ENCODE measurements around the gene HSD17B2. TPM values are rescaled to one million over a fixed set of nuclear protein-coding genes. Genes with fewer than 3 reads are reported as not detected.

HSD17B2 gene
- total RNA-seq, 2 donors from 2014 or later = not detected

- no peak overlapping the region for H3K27ac Mint-ChIP-seq
- DNase-seq = no peak
- H3K4me1 Mint-ChIP-seq (ENCODE audit: low read depth) = no peaks in the 10 kb centered on the region
- no peak overlapping the region for H3K4me3 Mint-ChIP-seq
- H3K9me3 Mint-ChIP-seq = no peaks in the 10 kb centered on the region
- H3K36me3 Mint-ChIP-seq (ENCODE audit: insufficient read depth in 2 of 2) = no peaks in the 10 kb centered on the region
- peaks cover 21% of the 10 kb centered on the region for H3K27me3 Mint-ChIP-seq (ENCODE audit: low read depth)
- ATAC-seq (replicated peaks in 1 of 2) = no peak
These were observed 7.4 kb upstream of the HSD17B2 start for GRCh38 chr16:82027629-82028064.

GRCh38 chr16:82031116-82032084 is 3.7 kb upstream of the HSD17B2 start:
- H3K27me3 Mint-ChIP-seq (ENCODE audit: low read depth) = peaks cover 21% of the 10 kb centered on the region
- H3K4me3 Mint-ChIP-seq = no peak overlapping the region
- H3K9me3 Mint-ChIP-seq = no peaks in the 10 kb centered on the region
- no peak for ATAC-seq (replicated peaks in 1 of 2)
- H3K27ac Mint-ChIP-seq = no peak overlapping the region
- no peak for DNase-seq
- no peaks in the 10 kb centered on the region for H3K36me3 Mint-ChIP-seq (ENCODE audit: insufficient read depth in 2 of 2)
- no peaks in the 10 kb centered on the region for H3K4me1 Mint-ChIP-seq (ENCODE audit: low read depth)

- no peaks in the 10 kb centered on the region for H3K36me3 Mint-ChIP-seq (ENCODE audit: insufficient read depth in 2 of 2)
- no peak for ATAC-seq (replicated peaks in 1 of 2)
- no peaks in the 10 kb centered on the region for H3K9me3 Mint-ChIP-seq
- peaks cover 21% of the 10 kb centered on the region for H3K27me3 Mint-ChIP-seq (ENCODE audit: low read depth)
- no peak overlapping the region for H3K4me3 Mint-ChIP-seq
- H3K4me1 Mint-ChIP-seq (ENCODE audit: low read depth) = no peaks in the 10 kb centered on the region
- H3K27ac Mint-ChIP-seq = no peak overlapping the region
- DNase-seq = no peak
These were observed 2.0 kb upstream of the HSD17B2 start for GRCh38 chr16:82033006-82033405.

GRCh38 chr16:82033683-82034300 is 1.3 kb upstream of the HSD17B2 start:
- DNase-seq (no peak), ATAC-seq (replicated peaks in 1 of 2) (no peak)
- H3K4me3 Mint-ChIP-seq = no peak overlapping the region
- no peaks in the 10 kb centered on the region for H3K9me3 Mint-ChIP-seq
- H3K36me3 Mint-ChIP-seq (ENCODE audit: insufficient read depth in 2 of 2) = no peaks in the 10 kb centered on the region
- H3K27ac Mint-ChIP-seq = no peak overlapping the region
- no peaks in the 10 kb centered on the region for H3K4me1 Mint-ChIP-seq (ENCODE audit: low read depth)
- H3K27me3 Mint-ChIP-seq (ENCODE audit: low read depth) = peaks cover 27% of the 10 kb centered on the region

GRCh38 chr16:82037251-82037650 is 2.2 kb downstream of the HSD17B2 start:
- no peak for ATAC-seq (replicated peaks in 1 of 2)
- no peaks in the 10 kb centered on the region for H3K4me1 Mint-ChIP-seq (ENCODE audit: low read depth)
- no peak overlapping the region for H3K27ac Mint-ChIP-seq
- no peaks in the 10 kb centered on the region for H3K36me3 Mint-ChIP-seq (ENCODE audit: insufficient read depth in 2 of 2)
- peaks cover 29% of the 10 kb centered on the region for H3K27me3 Mint-ChIP-seq (ENCODE audit: low read depth)
- no peaks in the 10 kb centered on the region for H3K9me3 Mint-ChIP-seq
- DNase-seq = no peak
- H3K4me3 Mint-ChIP-seq = no peak overlapping the region

GRCh38 chr16:82037666-82038065 is 2.6 kb downstream of the HSD17B2 start:
- Mint-ChIP-seq H3K36me3 (ENCODE audit: insufficient read depth in 2 of 2) (no peaks in the 10 kb centered on the region), H3K4me1 (ENCODE audit: low read depth) (no peaks in the 10 kb centered on the region), H3K9me3 (no peaks in the 10 kb centered on the region), H3K27ac (no peak overlapping the region), H3K27me3 (ENCODE audit: low read depth) (peaks cover 29% of the 10 kb centered on the region), H3K4me3 (no peak overlapping the region)
- DNase-seq (no peak), ATAC-seq (replicated peaks in 1 of 2) (no peak)

- Mint-ChIP-seq H3K4me3 (no peak overlapping the region), H3K27ac (no peak overlapping the region), H3K4me1 (ENCODE audit: low read depth) (no peaks in the 10 kb centered on the region), H3K9me3 (no peaks in the 10 kb centered on the region), H3K27me3 (ENCODE audit: low read depth) (peaks cover 15% of the 10 kb centered on the region), H3K36me3 (ENCODE audit: insufficient read depth in 2 of 2) (no peaks in the 10 kb centered on the region)
- DNase-seq (no peak), ATAC-seq (replicated peaks in 1 of 2) (no peak)
These were observed 5.2 kb downstream of the HSD17B2 start for GRCh38 chr16:82040296-82040695.

- no peak for ATAC-seq (replicated peaks in 1 of 2)
- Mint-ChIP-seq H3K27me3 (ENCODE audit: low read depth) (peaks cover 8% of the 10 kb centered on the region), H3K36me3 (ENCODE audit: insufficient read depth in 2 of 2) (no peaks in the 10 kb centered on the region), H3K4me1 (ENCODE audit: low read depth) (no peaks in the 10 kb centered on the region), H3K27ac (no peak overlapping the region), H3K9me3 (no peaks in the 10 kb centered on the region), H3K4me3 (no peak overlapping the region)
- DNase-seq = no peak
These were observed 6.5 kb downstream of the HSD17B2 start for GRCh38 chr16:82041542-82041941.

GRCh38 chr16:82042144-82042543 is 7.1 kb downstream of the HSD17B2 start:
- H3K36me3 Mint-ChIP-seq (ENCODE audit: insufficient read depth in 2 of 2) = no peaks in the 10 kb centered on the region
- no peaks in the 10 kb centered on the region for H3K9me3 Mint-ChIP-seq
- H3K4me1 Mint-ChIP-seq (ENCODE audit: low read depth) = no peaks in the 10 kb centered on the region
- ATAC-seq (replicated peaks in 1 of 2) (no peak), DNase-seq (no peak)
- no peak overlapping the region for H3K27ac Mint-ChIP-seq
- H3K27me3 Mint-ChIP-seq (ENCODE audit: low read depth) = peaks cover 9% of the 10 kb centered on the region
- no peak overlapping the region for H3K4me3 Mint-ChIP-seq

GRCh38 chr16:82042846-82043245 is 7.8 kb downstream of the HSD17B2 start:
- H3K27me3 Mint-ChIP-seq (ENCODE audit: low read depth) = peaks cover 16% of the 10 kb centered on the region
- ATAC-seq (replicated peaks in 1 of 2) (no peak), DNase-seq (no peak)
- H3K9me3 Mint-ChIP-seq = no peaks in the 10 kb centered on the region
- H3K4me3 Mint-ChIP-seq = no peak overlapping the region
- H3K4me1 Mint-ChIP-seq (ENCODE audit: low read depth) = no peaks in the 10 kb centered on the region
- no peaks in the 10 kb centered on the region for H3K36me3 Mint-ChIP-seq (ENCODE audit: insufficient read depth in 2 of 2)
- no peak overlapping the region for H3K27ac Mint-ChIP-seq

- Mint-ChIP-seq H3K4me1 (ENCODE audit: low read depth) (no peaks in the 10 kb centered on the region), H3K9me3 (no peaks in the 10 kb centered on the region), H3K27ac (no peak overlapping the region), H3K4me3 (no peak overlapping the region), H3K36me3 (ENCODE audit: insufficient read depth in 2 of 2) (no peaks in the 10 kb centered on the region), H3K27me3 (ENCODE audit: low read depth) (peaks cover 18% of the 10 kb centered on the region)
- DNase-seq = no peak
- no peak for ATAC-seq (replicated peaks in 1 of 2)
These were observed 8.9 kb downstream of the HSD17B2 start for GRCh38 chr16:82043680-82044584.

- ATAC-seq (replicated peaks in 1 of 2) (no peak), DNase-seq (no peak)
- Mint-ChIP-seq H3K36me3 (ENCODE audit: insufficient read depth in 2 of 2) (no peaks in the 10 kb centered on the region), H3K27ac (no peak overlapping the region), H3K27me3 (ENCODE audit: low read depth) (peaks cover 17% of the 10 kb centered on the region), H3K9me3 (no peaks in the 10 kb centered on the region), H3K4me3 (no peak overlapping the region), H3K4me1 (ENCODE audit: low read depth) (no peaks in the 10 kb centered on the region)
These were observed 9.5 kb downstream of the HSD17B2 start for GRCh38 chr16:82044585-82044911.

GRCh38 chr16:82045465-82045864 is 10.4 kb downstream of the HSD17B2 start:
- no peaks in the 10 kb centered on the region for H3K36me3 Mint-ChIP-seq (ENCODE audit: insufficient read depth in 2 of 2)
- no peak for DNase-seq
- H3K27me3 Mint-ChIP-seq (ENCODE audit: low read depth) = peaks cover 17% of the 10 kb centered on the region
- no peak overlapping the region for H3K4me3 Mint-ChIP-seq
- H3K9me3 Mint-ChIP-seq = no peaks in the 10 kb centered on the region
- no peak overlapping the region for H3K27ac Mint-ChIP-seq
- no peaks in the 10 kb centered on the region for H3K4me1 Mint-ChIP-seq (ENCODE audit: low read depth)
- no peak for ATAC-seq (replicated peaks in 1 of 2)

All from activated T-cell treated with anti-CD3 and anti-CD28 coated beads, Interleukin-2, amount 50 U/mL, for 72 hours (primary cell).